Mesendoderm (in vitro differentiated cells): ENCODE data around the gene ABCC5.
"Not testable (repeated sequence)": the region's sequence is repeated elsewhere in the genome, so short reads cannot be mapped to it uniquely, and the experiment has no call there.

ENCODE experiments used
- DNase-seq: peaks from one replicate; pipeline ENCODE4 v3.0.0; 2013
- H2AK5ac ChIP-seq: 2 replicates; pipeline ENCODE4 v1.6.1; 2013; ENCODE audit warnings: low read length, inconsistent platforms
- H2BK120ac ChIP-seq: 2 replicates; pipeline ENCODE4 v1.6.1; 2013; ENCODE audit warnings: low read depth, mild to moderate bottlenecking, low read length, moderate library complexity, mixed read lengths
- H2BK15ac ChIP-seq: replicated peaks from 2 replicates; pipeline ENCODE4 v1.6.1; 2013; ENCODE audit warnings: low read depth, mild to moderate bottlenecking, moderate library complexity
- H2BK5ac ChIP-seq: 2 replicates; pipeline ENCODE4 v1.6.1; 2013; ENCODE audit warnings: low read length, inconsistent platforms
- H3K18ac ChIP-seq: 2 replicates; pipeline ENCODE4 v1.6.1; 2013; ENCODE audit warnings: mild to moderate bottlenecking, low read length, mixed read lengths
- H3K23ac ChIP-seq: one replicate; pipeline ENCODE4 v1.6.1; 2013; ENCODE audit warnings: low read length
- H3K27ac ChIP-seq: 2 replicates; pipeline ENCODE4 v1.5.1; 2013; ENCODE audit warnings: low read depth, mild to moderate bottlenecking, inconsistent platforms, low read length, moderate library complexity
- H3K27me3 ChIP-seq: 2 replicates; pipeline ENCODE4 v1.6.1; 2013; ENCODE audit warnings: low read length, control low read depth, mild to moderate bottlenecking, inconsistent platforms; ENCODE audit not compliant: insufficient read depth, poor library complexity
- H3K36me3 ChIP-seq: 2 replicates; pipeline ENCODE4 v1.6.1; 2013; ENCODE audit warnings: low read length, inconsistent platforms; ENCODE audit not compliant: control insufficient read depth, insufficient read depth
- H3K4ac ChIP-seq: one replicate; pipeline ENCODE4 v1.6.1; 2013; ENCODE audit warnings: low read depth, mild to moderate bottlenecking, low read length, moderate library complexity
- H3K4me1 ChIP-seq: 2 replicates; pipeline ENCODE4 v1.6.1; 2013; ENCODE audit warnings: low read depth, low read length, inconsistent platforms; ENCODE audit not compliant: control insufficient read depth
- H3K4me2 ChIP-seq: 2 replicates; pipeline ENCODE4 v1.6.1; 2013; ENCODE audit warnings: low read length
- H3K4me3 ChIP-seq: 2 replicates; pipeline ENCODE4 v1.5.1; 2013; ENCODE audit warnings: mild to moderate bottlenecking, low read length
- H3K56ac ChIP-seq: one replicate; pipeline ENCODE4 v1.6.1; 2013; ENCODE audit warnings: low read length
- H3K79me1 ChIP-seq: 2 replicates; pipeline ENCODE4 v1.6.1; 2013; ENCODE audit warnings: low read length, inconsistent platforms
- H3K79me2 ChIP-seq: 2 replicates; pipeline ENCODE4 v1.6.1; 2013; ENCODE audit warnings: mild to moderate bottlenecking, low read length; ENCODE audit not compliant: control insufficient read depth, insufficient read depth
- H3K9ac ChIP-seq: 2 replicates; pipeline ENCODE4 v1.6.1; 2013; ENCODE audit warnings: low read length, inconsistent platforms
- H4K5ac ChIP-seq: one replicate; pipeline ENCODE4 v1.6.1; 2013; ENCODE audit warnings: low read length
- H4K8ac ChIP-seq: one replicate; pipeline ENCODE4 v1.6.1; 2013; ENCODE audit warnings: low read depth, mild to moderate bottlenecking, control low read depth, low read length, moderate library complexity
- WGBS: extraction: QIAGEN DNeasy Blood & Tissue Kit; methylation state at CpG from one replicate; pipeline ENCODE4 v1.1.7; 2013; ENCODE audit warnings: low lambda C conversion rate, missing lambda C conversion rate; ENCODE audit not compliant: insufficient coverage; ENCODE audit errors: extremely low coverage; 5-methylcytosine and 5-hydroxymethylcytosine counted together

Gene ABCC5

GRCh38 chr3:184037816-184038215 lies 20.1 kb upstream of the ABCC5 start:
- Histone ChIP-seq H3K36me3 (no peaks in the 10 kb centered on the region), H2BK120ac (no peak overlapping the region), H3K4me2 (no peak overlapping the region), H4K5ac (no peak overlapping the region), H4K8ac (no peak overlapping the region), H3K4me3 (no peak overlapping the region), H2AK5ac (no peak overlapping the region), H3K9ac (no peak overlapping the region), H3K18ac (no peak overlapping the region), H3K56ac (no peak overlapping the region), H3K4ac (no peak overlapping the region), H3K27ac (no peak overlapping the region), H3K23ac (no peak overlapping the region), H3K4me1 (no peaks in the 10 kb centered on the region), H3K27me3 (no peaks in the 10 kb centered on the region), H3K79me1 (no peaks in the 10 kb centered on the region), H3K79me2 (no peaks in the 10 kb centered on the region), H2BK15ac (no peak overlapping the region), H2BK5ac (no peak overlapping the region)
- DNase-seq = no peak
- no CpG with 5 or more reads among the region's 7 CpGs for WGBS

GRCh38 chr3:184031187-184031792 lies 13.6 kb upstream of the ABCC5 start, which contains the start of gene HTR3D:
HTR3D (plus strand) TSS chr3:184031742; CDS start chr3:184031742, 0 bp downstream.
- Histone ChIP-seq H3K4me3 (no peak within 1 kb of the TSS), H3K36me3 (no peaks in the 10 kb centered on the region), H3K18ac (no peak within 1 kb of the TSS), H3K4me1 (no peaks in the 10 kb centered on the region), H3K27me3 (no peaks in the 10 kb centered on the region), H3K27ac (no peak within 1 kb of the TSS), H3K4me2 (no peak within 1 kb of the TSS), H2BK5ac (no peak within 1 kb of the TSS), H2BK15ac (no peak within 1 kb of the TSS), H3K79me1 (no peaks in the 10 kb centered on the region), H3K79me2 (no peaks in the 10 kb centered on the region), H3K9ac (no peak within 1 kb of the TSS), H3K4ac (no peak within 1 kb of the TSS), H4K5ac (no peak within 1 kb of the TSS), H3K56ac (no peak within 1 kb of the TSS), H2AK5ac (no peak within 1 kb of the TSS), H2BK120ac (no peak within 1 kb of the TSS), H4K8ac (no peak within 1 kb of the TSS), H3K23ac (no peak within 1 kb of the TSS)
- WGBS = no CpG with 5 or more reads among the region's 4 CpGs
- no peak for DNase-seq

GRCh38 chr3:184030536-184030935 lies 12.9 kb upstream of the ABCC5 start:
- Histone ChIP-seq H3K18ac (no peak overlapping the region), H2BK120ac (no peak overlapping the region), H3K23ac (no peak overlapping the region), H3K4ac (no peak overlapping the region), H3K4me3 (no peak overlapping the region), H3K27me3 (no peaks in the 10 kb centered on the region), H4K8ac (no peak overlapping the region), H4K5ac (no peak overlapping the region), H3K27ac (no peak overlapping the region), H3K9ac (no peak overlapping the region), H3K56ac (no peak overlapping the region), H3K4me1 (no peaks in the 10 kb centered on the region), H3K36me3 (no peaks in the 10 kb centered on the region), H2BK15ac (no peak overlapping the region), H2AK5ac (no peak overlapping the region), H3K79me1 (no peaks in the 10 kb centered on the region), H2BK5ac (no peak overlapping the region), H3K4me2 (no peak overlapping the region), H3K79me2 (no peaks in the 10 kb centered on the region)
- DNase-seq = no peak
- no CpG with 5 or more reads among the region's 3 CpGs for WGBS

GRCh38 chr3:184029443-184029842 lies 11.8 kb upstream of the ABCC5 start:
- no peak overlapping the region for H2BK120ac ChIP-seq
- no peak overlapping the region for H3K27ac ChIP-seq
- no peak overlapping the region for H3K56ac ChIP-seq
- no peaks in the 10 kb centered on the region for H3K79me1 ChIP-seq
- no peaks in the 10 kb centered on the region for H3K4me1 ChIP-seq
- no peak overlapping the region for H2AK5ac ChIP-seq
- H2BK5ac ChIP-seq = no peak overlapping the region
- no peaks in the 10 kb centered on the region for H3K79me2 ChIP-seq
- no peak overlapping the region for H4K8ac ChIP-seq
- DNase-seq = no peak
- no peak overlapping the region for H3K9ac ChIP-seq
- H3K4me2 ChIP-seq = no peak overlapping the region
- H3K4me3 ChIP-seq = no peak overlapping the region
- H3K18ac ChIP-seq = no peak overlapping the region
- H2BK15ac ChIP-seq = no peak overlapping the region
- H3K4ac ChIP-seq = no peak overlapping the region
- no CpG with 5 or more reads among the region's 2 CpGs for WGBS
- no peak overlapping the region for H4K5ac ChIP-seq
- no peaks in the 10 kb centered on the region for H3K36me3 ChIP-seq
- H3K23ac ChIP-seq = no peak overlapping the region
- H3K27me3 ChIP-seq = no peaks in the 10 kb centered on the region

- not testable (repeated sequence) for H3K4me3 ChIP-seq, H3K56ac ChIP-seq, H3K79me1 ChIP-seq, DNase-seq, H2AK5ac ChIP-seq, H4K8ac ChIP-seq, H3K18ac ChIP-seq, H4K5ac ChIP-seq, H3K79me2 ChIP-seq, H3K27ac ChIP-seq, H3K27me3 ChIP-seq, H3K9ac ChIP-seq, H2BK120ac ChIP-seq, H3K23ac ChIP-seq, H2BK15ac ChIP-seq, H2BK5ac ChIP-seq, H3K4me1 ChIP-seq, H3K4ac ChIP-seq, H3K36me3 ChIP-seq, H3K4me2 ChIP-seq
- no CpG with 5 or more reads among the region's 1 CpG for WGBS
Observed at GRCh38 chr3:184028275-184028890, 10.7 kb upstream of the ABCC5 start.

- not testable (repeated sequence) for H3K4me1 ChIP-seq, H4K5ac ChIP-seq, H3K4me2 ChIP-seq, H3K23ac ChIP-seq, H2BK15ac ChIP-seq, H3K18ac ChIP-seq, H4K8ac ChIP-seq, H3K9ac ChIP-seq, H3K36me3 ChIP-seq, H3K4me3 ChIP-seq, DNase-seq, H2AK5ac ChIP-seq, H3K4ac ChIP-seq, H3K27me3 ChIP-seq, H2BK5ac ChIP-seq, H3K56ac ChIP-seq, H3K79me2 ChIP-seq, H3K79me1 ChIP-seq, H2BK120ac ChIP-seq, H3K27ac ChIP-seq
- WGBS = no CpG with 5 or more reads among the region's 5 CpGs
Observed at GRCh38 chr3:184025256-184025655, 7.6 kb upstream of the ABCC5 start.
